ENCODE data around the gene C12orf75. TPM values are rescaled to one million over a fixed set of nuclear protein-coding genes. Genes with fewer than 3 reads are reported as not detected.

The C12orf75 gene
- total and polyA plus RNA-seq, 2 of the 13 experiments (the other 11 are each of a cell fraction or from before 2014, with no cell fraction given), result 16.1 to 19.8 TPM

DNA sequence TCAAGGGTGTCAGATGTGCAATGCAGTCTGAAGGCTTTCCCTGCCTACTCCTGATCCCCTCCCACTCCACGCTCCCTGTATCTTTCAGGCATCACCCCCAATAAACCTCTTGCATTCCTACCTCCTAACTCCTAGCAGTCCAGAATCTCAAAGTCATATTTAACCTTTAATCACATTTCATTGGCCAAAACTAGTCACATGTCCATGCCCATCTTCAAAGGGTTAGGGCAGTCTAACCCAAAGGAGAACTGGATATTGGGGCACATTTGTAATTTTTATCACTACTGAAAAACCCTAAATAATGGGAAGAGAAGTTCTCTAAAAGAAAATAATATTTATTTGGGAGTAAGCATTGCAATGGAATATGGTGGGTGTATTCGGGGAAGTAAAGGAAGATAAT, 5.4 kb upstream of the C12orf75 start:
- Histone ChIP-seq H3K36me3 (replicated peaks in 1 of 2; ENCODE audit: control insufficient read depth in 1 of 2, insufficient read depth in 2 of 2, low read length in 2 of 2) (no peaks in the 10 kb centered on the region), H3K9ac (ENCODE audit: insufficient read depth, low read depth, low read length) (no peak overlapping the region), H3K4me1 (ENCODE audit: insufficient read depth, low read length) (peaks cover 23% of the 10 kb centered on the region), H3K79me2 (ENCODE audit: insufficient read depth, low read length) (no peaks in the 10 kb centered on the region), H2AFZ (ENCODE audit: low read length) (no peak overlapping the region), H3K9me3 (ENCODE audit: low read length) (no peaks in the 10 kb centered on the region), H3K4me3 (replicated peaks in 1 of 3; ENCODE audit: insufficient read depth in 1 of 3, low read depth in 2 of 3, low read length in 3 of 3) (no peak overlapping the region), H3K4me2 (ENCODE audit: low read depth, low read length) (no peak overlapping the region), H3K27ac (ENCODE audit: extremely low read length, insufficient read depth, low read length) (no peak overlapping the region), H3K27me3 (ENCODE audit: control insufficient read depth in 1 of 2, insufficient read depth in 2 of 2, low read length in 2 of 2) (no peaks in the 10 kb centered on the region), H4K20me1 (ENCODE audit: insufficient read depth, low read length) (no peaks in the 10 kb centered on the region)
- ATAC-seq, result no peak
- no TSS peak for BruUV-seq (replicated peaks)
- in situ Hi-C loops (cut with HindIII; ENCODE audit: extremely low pct_ligation_motif_present, low pct_unique_long_range_greater_than_20kb) (no loop called here), intact Hi-C loops (cut with micrococcal nuclease; ENCODE audit: unreplicated experiment) (no loop called here)
- DNase-seq (ENCODE audit: low spot score), result no peak
- FAIRE-seq, result no peak
- TF ChIP-seq PCBP2 (optimal IDR thresholded peaks at IDR 0.05; ENCODE audit: low read depth, low read length, poor library complexity, severe bottlenecking), result no peak
- TF ChIP-seq FOXJ3 (CRISPR knock-in tag; IDR thresholded peaks at IDR 0.05; ENCODE audit: borderline replicate concordance), result no peak
- no peak for TF ChIP-seq ZNF891 (CRISPR knock-in tag; IDR thresholded peaks at IDR 0.05)
- TF ChIP-seq, protein P1, sequence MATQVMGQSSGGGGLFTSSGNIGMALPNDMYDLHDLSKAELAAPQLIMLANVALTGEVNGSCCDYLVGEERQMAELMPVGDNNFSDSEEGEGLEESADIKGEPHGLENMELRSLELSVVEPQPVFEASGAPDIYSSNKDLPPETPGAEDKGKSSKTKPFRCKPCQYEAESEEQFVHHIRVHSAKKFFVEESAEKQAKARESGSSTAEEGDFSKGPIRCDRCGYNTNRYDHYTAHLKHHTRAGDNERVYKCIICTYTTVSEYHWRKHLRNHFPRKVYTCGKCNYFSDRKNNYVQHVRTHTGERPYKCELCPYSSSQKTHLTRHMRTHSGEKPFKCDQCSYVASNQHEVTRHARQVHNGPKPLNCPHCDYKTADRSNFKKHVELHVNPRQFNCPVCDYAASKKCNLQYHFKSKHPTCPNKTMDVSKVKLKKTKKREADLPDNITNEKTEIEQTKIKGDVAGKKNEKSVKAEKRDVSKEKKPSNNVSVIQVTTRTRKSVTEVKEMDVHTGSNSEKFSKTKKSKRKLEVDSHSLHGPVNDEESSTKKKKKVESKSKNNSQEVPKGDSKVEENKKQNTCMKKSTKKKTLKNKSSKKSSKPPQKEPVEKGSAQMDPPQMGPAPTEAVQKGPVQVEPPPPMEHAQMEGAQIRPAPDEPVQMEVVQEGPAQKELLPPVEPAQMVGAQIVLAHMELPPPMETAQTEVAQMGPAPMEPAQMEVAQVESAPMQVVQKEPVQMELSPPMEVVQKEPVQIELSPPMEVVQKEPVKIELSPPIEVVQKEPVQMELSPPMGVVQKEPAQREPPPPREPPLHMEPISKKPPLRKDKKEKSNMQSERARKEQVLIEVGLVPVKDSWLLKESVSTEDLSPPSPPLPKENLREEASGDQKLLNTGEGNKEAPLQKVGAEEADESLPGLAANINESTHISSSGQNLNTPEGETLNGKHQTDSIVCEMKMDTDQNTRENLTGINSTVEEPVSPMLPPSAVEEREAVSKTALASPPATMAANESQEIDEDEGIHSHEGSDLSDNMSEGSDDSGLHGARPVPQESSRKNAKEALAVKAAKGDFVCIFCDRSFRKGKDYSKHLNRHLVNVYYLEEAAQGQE (IDR thresholded peaks at IDR 0.05; ENCODE audit: borderline replicate concordance in 1 of 2, low read depth in 1 of 2, low read length in 2 of 2), result no peak
- TF ChIP-seq MXD4 (CRISPR knock-in tag; IDR thresholded peaks at IDR 0.05), result no peak
- no peak for TF ChIP-seq RELA (CRISPR knock-in tag; IDR thresholded peaks at IDR 0.05)
- TF ChIP-seq, protein P2, sequence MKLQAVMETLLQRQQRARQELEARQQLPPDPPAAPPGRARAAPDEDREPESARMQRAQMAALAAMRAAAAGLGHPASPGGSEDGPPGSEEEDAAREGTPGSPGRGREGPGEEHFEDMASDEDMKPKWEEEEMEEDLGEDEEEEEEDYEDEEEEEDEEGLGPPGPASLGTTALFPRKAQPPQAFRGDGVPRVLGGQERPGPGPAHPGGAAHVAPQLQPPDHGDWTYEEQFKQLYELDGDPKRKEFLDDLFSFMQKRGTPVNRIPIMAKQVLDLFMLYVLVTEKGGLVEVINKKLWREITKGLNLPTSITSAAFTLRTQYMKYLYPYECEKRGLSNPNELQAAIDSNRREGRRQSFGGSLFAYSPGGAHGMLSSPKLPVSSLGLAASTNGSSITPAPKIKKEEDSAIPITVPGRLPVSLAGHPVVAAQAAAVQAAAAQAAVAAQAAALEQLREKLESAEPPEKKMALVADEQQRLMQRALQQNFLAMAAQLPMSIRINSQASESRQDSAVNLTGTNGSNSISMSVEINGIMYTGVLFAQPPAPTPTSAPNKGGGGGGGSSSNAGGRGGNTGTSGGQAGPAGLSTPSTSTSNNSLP (IDR thresholded peaks at IDR 0.05; ENCODE audit: low read depth, low read length), result no peak
- TF ChIP-seq, protein P3, sequence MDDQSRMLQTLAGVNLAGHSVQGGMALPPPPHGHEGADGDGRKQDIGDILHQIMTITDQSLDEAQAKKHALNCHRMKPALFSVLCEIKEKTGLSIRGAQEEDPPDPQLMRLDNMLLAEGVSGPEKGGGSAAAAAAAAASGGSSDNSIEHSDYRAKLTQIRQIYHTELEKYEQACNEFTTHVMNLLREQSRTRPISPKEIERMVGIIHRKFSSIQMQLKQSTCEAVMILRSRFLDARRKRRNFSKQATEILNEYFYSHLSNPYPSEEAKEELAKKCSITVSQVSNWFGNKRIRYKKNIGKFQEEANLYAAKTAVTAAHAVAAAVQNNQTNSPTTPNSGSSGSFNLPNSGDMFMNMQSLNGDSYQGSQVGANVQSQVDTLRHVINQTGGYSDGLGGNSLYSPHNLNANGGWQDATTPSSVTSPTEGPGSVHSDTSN (CRISPR knock-in tag; IDR thresholded peaks at IDR 0.05; ENCODE audit: borderline replicate concordance), result no peak
- no peak for TF ChIP-seq MIER3 (CRISPR knock-in tag; IDR thresholded peaks at IDR 0.05; ENCODE audit: borderline replicate concordance)
- TF ChIP-seq, protein P4, sequence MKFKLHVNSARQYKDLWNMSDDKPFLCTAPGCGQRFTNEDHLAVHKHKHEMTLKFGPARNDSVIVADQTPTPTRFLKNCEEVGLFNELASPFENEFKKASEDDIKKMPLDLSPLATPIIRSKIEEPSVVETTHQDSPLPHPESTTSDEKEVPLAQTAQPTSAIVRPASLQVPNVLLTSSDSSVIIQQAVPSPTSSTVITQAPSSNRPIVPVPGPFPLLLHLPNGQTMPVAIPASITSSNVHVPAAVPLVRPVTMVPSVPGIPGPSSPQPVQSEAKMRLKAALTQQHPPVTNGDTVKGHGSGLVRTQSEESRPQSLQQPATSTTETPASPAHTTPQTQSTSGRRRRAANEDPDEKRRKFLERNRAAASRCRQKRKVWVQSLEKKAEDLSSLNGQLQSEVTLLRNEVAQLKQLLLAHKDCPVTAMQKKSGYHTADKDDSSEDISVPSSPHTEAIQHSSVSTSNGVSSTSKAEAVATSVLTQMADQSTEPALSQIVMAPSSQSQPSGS (CRISPR knock-in tag; IDR thresholded peaks at IDR 0.05), result no peak
- TF ChIP-seq, protein P5, sequence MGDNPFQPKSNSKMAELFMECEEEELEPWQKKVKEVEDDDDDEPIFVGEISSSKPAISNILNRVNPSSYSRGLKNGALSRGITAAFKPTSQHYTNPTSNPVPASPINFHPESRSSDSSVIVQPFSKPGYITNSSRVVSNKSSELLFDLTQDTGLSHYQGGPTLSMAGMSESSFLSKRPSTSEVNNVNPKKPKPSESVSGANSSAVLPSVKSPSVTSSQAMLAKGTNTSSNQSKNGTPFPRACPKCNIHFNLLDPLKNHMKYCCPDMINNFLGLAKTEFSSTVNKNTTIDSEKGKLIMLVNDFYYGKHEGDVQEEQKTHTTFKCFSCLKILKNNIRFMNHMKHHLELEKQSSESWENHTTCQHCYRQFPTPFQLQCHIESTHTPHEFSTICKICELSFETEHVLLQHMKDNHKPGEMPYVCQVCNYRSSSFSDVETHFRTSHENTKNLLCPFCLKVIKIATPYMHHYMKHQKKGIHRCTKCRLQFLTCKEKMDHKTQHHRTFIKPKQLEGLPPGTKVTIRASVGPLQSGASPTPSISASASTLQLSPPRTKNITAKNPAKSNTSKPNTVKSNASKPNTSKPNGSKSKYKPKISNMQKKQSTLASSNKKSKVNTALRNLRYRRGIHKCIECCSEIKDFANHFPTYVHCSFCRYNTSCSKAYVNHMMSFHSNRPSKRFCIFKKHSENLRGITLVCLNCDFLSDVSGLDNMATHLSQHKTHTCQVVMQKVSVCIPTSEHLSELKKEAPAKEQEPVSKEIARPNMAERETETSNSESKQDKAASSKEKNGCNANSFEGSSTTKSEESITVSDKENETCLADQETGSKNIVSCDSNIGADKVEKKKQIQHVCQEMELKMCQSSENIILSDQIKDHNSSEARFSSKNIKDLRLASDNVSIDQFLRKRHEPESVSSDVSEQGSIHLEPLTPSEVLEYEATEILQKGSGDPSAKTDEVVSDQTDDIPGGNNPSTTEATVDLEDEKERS (CRISPR knock-in tag; IDR thresholded peaks at IDR 0.05), result no peak
- TF ChIP-seq STAT5B (CRISPR knock-in tag; IDR thresholded peaks at IDR 0.05), result no peak
- ChIA-PET CTCF (ENCODE audit: low intra/inter-chr PET ratio, low total read pairs) (no interaction called here), POLR2A (no interaction called here)
- 70% methylated on average over 2 of the region's 2 CpGs for WGBS (ENCODE audit: low lambda C conversion rate)

Measured in HepG2 (cell line).